Smooth muscle cell (in vitro differentiated cells): Measurements from ENCODE around the gene DRGX. TPM values are rescaled to one million over a fixed set of nuclear protein-coding genes. Genes with fewer than 3 reads are reported as not detected.

Experiments used
- DNase-seq: peaks from one replicate; lab custom pipeline; 2025; ENCODE audit not compliant: unreplicated experiment; lab: John Stamatoyannopoulos, UW
- H2AFZ ChIP-seq: fragments of 200-600 bp; sonication (generic); 2 replicates; pipeline ENCODE4 v1.6.0; 2016; ENCODE audit warnings: antibody characterized with exemption, low read depth, mild to moderate bottlenecking
- H3F3A ChIP-seq: fragments of 200-600 bp; sonication (generic); 2 replicates; pipeline ENCODE4 v1.6.0; 2017; ENCODE audit warnings: antibody characterized with exemption, low read depth
- H3K27ac ChIP-seq: fragments of 200-600 bp; sonication (generic); 2 replicates; pipeline ENCODE4 v1.5.1; 2016; ENCODE audit warnings: low read depth, mild to moderate bottlenecking
- H3K27me3 ChIP-seq: fragments of 200-600 bp; sonication (generic); 2 replicates; pipeline ENCODE4 v1.6.1; 2016; ENCODE audit warnings: low read depth, mild to moderate bottlenecking
- H3K36me3 ChIP-seq: fragments of 200-600 bp; sonication (generic); 2 replicates; pipeline ENCODE4 v1.5.1; 2016; ENCODE audit warnings: low read depth
- H3K4me1 ChIP-seq: fragments of 200-600 bp; sonication (generic); 2 replicates; pipeline ENCODE4 v1.5.1; 2016; ENCODE audit warnings: low read depth
- H3K4me2 ChIP-seq: fragments of 200-600 bp; sonication (generic); 2 replicates; pipeline ENCODE4 v1.6.0; 2016; ENCODE audit warnings: mild to moderate bottlenecking
- H3K4me3 ChIP-seq: fragments of 200-600 bp; sonication (generic); 2 replicates; pipeline ENCODE4 v1.5.1; 2016; ENCODE audit warnings: mild to moderate bottlenecking
- H3K79me2 ChIP-seq: fragments of 200-600 bp; sonication (generic); 2 replicates; pipeline ENCODE4 v1.6.0; 2016; ENCODE audit warnings: low read depth, mild to moderate bottlenecking
- H3K9ac ChIP-seq: fragments of 200-600 bp; sonication (generic); 2 replicates; pipeline ENCODE4 v1.6.0; 2016; ENCODE audit warnings: low read depth
- H3K9me3 ChIP-seq: fragments of 200-600 bp; sonication (generic); replicated peaks from 2 replicates; pipeline ENCODE4 v1.5.1; 2016; ENCODE audit warnings: low read depth
- H4K20me1 ChIP-seq: fragments of 200-600 bp; sonication (generic); 2 replicates; pipeline ENCODE4 v1.6.0; 2016; ENCODE audit warnings: low read depth
- CTCF ChIP-seq: fragments of 200-600 bp; sonication (generic); IDR thresholded peaks from 2 replicates; pipeline ENCODE4 v1.5.1; 2017; ENCODE audit warnings: borderline replicate concordance, mild to moderate bottlenecking, antibody characterized with exemption; ENCODE audit not compliant: insufficient read depth, poor library complexity, severe bottlenecking
- WGBS: methylation state at CpG from one replicate; pipeline ENCODE4 v1.1.7; 2016; ENCODE audit warnings: low lambda C conversion rate; 5-methylcytosine and 5-hydroxymethylcytosine counted together
- polyA plus RNA-seq: library from polyadenylated mRNA; unstranded; fragments of >200 nt; fragmentation: Nextera tagmentation; extraction: Ambion mirVana; gene quantifications from 2 replicates; pipeline ENCODE4 v1.2.1, GENCODE V29; 2016
- total RNA-seq: library from RNA; depleted of rRNA; stranded (reverse); fragments of >200 nt; gene quantifications from 2 replicates; pipeline ENCODE4 v1.2.3, GENCODE V29; 2014

The DRGX gene
- total and polyA plus RNA-seq, 2 experiments from 2014 or later = not detected

- no peaks in the 10 kb centered on the region for H3F3A ChIP-seq
- H3K4me3 ChIP-seq = no peak overlapping the region
- 77% methylated on average over 13 of the region's 13 CpGs for WGBS
- H2AFZ ChIP-seq = no peak overlapping the region
- DNase-seq = no peak
- H3K4me1 ChIP-seq = no peaks in the 10 kb centered on the region
- no peaks in the 10 kb centered on the region for H4K20me1 ChIP-seq
- TF ChIP-seq CTCF = peak; percentile 3
- peaks cover 42% of the 10 kb centered on the region for H3K27me3 ChIP-seq
- H3K27ac ChIP-seq = no peak overlapping the region
- H3K79me2 ChIP-seq = no peaks in the 10 kb centered on the region
- no peaks in the 10 kb centered on the region for H3K36me3 ChIP-seq
- H3K9me3 ChIP-seq = no peaks in the 10 kb centered on the region
- no peak overlapping the region for H3K9ac ChIP-seq
- H3K4me2 ChIP-seq = no peak overlapping the region
Observed at GRCh38 chr10:49379596-49380410, 16.1 kb downstream of the DRGX start.

- Histone ChIP-seq H3K4me3 (no peak overlapping the region), H3K27me3 (peaks cover 49% of the 10 kb centered on the region), H3K9ac (no peak overlapping the region), H3K9me3 (no peaks in the 10 kb centered on the region), H3K4me2 (no peak overlapping the region), H2AFZ (no peak overlapping the region), H3K79me2 (no peaks in the 10 kb centered on the region), H4K20me1 (no peaks in the 10 kb centered on the region), H3F3A (no peaks in the 10 kb centered on the region), H3K4me1 (no peaks in the 10 kb centered on the region), H3K27ac (no peak overlapping the region), H3K36me3 (no peaks in the 10 kb centered on the region)
- WGBS = 76% methylated on average over 4 of the region's 4 CpGs
- DNase-seq = no peak
- TF ChIP-seq CTCF = no peak
Observed at GRCh38 chr10:49377256-49377655, 18.6 kb downstream of the DRGX start.

GRCh38 chr10:49375611-49376010, 20.3 kb downstream of the DRGX start:
- H2AFZ ChIP-seq = no peak overlapping the region
- H3F3A ChIP-seq = no peaks in the 10 kb centered on the region
- WGBS = 80% methylated on average over 3 of the region's 3 CpGs
- peaks cover 49% of the 10 kb centered on the region for H3K27me3 ChIP-seq
- TF ChIP-seq CTCF = no peak
- H3K4me1 ChIP-seq = no peaks in the 10 kb centered on the region
- no peaks in the 10 kb centered on the region for H4K20me1 ChIP-seq
- no peak overlapping the region for H3K4me2 ChIP-seq
- H3K9me3 ChIP-seq = no peaks in the 10 kb centered on the region
- no peak overlapping the region for H3K4me3 ChIP-seq
- no peak overlapping the region for H3K27ac ChIP-seq
- no peaks in the 10 kb centered on the region for H3K36me3 ChIP-seq
- no peaks in the 10 kb centered on the region for H3K79me2 ChIP-seq
- no peak for DNase-seq
- H3K9ac ChIP-seq = no peak overlapping the region

GRCh38 chr10:49374740-49375139, 21.1 kb downstream of the DRGX start:
- H4K20me1 ChIP-seq = no peaks in the 10 kb centered on the region
- WGBS = 89% methylated on average over 5 of the region's 5 CpGs
- DNase-seq = no peak

More at GRCh38 chr10:49374740-49375139, 21.1 kb downstream of the DRGX start:
- Histone ChIP-seq H2AFZ (no peak overlapping the region), H3K9ac (no peak overlapping the region), H3K4me1 (no peaks in the 10 kb centered on the region), H3K27ac (no peak overlapping the region), H3K9me3 (no peaks in the 10 kb centered on the region), H3K36me3 (no peaks in the 10 kb centered on the region), H3K4me2 (no peak overlapping the region), H3K27me3 (peaks cover 49% of the 10 kb centered on the region), H3F3A (no peaks in the 10 kb centered on the region), H3K79me2 (no peaks in the 10 kb centered on the region), H3K4me3 (no peak overlapping the region)
- no peak for TF ChIP-seq CTCF
